ENCODE measurements around the gene COL1A2.
A peak's percentile ranks its signal among the peaks of the same experiment; 100 is the strongest.

The COL1A2 gene

DNA sequence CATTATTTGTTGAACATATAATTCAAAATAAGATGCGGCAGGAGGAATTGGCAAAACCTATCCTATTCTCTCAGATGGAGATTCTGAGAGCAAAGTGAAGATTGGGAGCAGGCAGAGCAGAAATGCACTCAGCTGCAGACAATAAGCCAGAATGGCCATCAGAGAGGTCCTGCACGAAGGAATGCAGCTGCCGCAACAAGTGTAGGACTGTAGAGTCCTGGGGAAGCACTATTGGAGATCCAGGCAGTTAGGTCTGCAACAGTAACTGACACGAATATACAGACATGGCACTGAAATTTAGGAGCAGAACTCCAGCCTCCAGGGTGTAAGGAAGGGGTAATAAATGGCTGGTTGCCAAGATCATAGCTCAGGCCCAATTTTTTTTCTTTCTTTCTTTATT, 10.4 kb upstream of the COL1A2 start:
- no peak for DNase-seq

DNA sequence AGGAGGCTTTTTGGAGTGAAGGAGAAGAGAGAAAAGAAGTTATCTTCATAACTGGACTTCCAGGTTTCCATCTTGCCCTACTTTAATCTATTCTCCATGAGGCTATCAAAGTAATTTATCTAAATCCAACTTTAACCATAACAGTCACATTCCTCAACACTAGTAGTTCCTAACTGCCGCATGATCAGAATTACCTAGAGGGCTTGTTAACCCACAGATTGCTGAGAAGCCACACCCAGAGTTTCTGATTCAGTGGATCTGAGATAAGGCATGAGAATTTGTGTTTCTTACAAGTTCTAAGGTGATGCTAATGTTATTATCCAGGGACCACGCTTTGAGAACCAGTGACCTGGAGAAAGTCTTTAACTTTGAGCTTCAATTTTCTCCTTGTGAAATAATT, 8.3 kb upstream of the COL1A2 start:
- no peak for DNase-seq

DNA sequence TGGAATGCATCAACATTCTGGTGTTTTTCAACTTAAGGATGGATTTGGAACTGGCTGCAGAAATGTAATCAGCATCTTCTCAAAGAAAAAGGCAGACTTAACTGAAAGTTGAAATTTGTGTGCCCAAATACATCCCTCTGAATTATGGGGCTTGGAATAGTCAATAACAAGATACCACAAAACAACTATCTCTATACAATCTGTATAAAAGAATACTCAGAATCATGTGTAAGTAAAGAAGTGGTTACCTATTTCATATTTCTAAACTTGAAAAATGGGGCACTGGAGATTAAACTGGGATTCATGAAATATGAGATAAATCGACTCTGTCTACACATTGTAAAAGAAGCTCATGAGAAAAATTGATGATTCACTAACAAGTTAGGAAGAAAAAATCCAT, 6.2 kb upstream of the COL1A2 start:
- DNase-seq: no peak

DNA sequence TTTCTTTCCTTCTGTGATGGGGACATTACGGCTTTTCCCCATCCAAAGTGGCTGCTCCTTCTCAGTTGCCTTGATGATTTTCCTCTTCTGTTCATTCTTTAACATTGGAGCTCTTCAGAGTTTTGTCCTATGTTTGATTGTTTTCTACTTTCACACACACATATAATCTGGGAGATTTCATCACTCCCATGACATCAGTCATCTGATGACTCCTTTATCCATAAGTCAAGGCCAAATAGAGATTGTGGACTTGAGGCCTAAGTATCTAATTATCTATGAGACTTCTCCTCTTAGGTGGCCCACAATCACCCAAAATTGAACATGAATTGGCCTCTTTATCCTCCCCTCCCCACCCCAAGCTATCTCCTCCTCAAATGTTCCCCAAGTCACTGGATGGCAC, 5.3 kb upstream of the COL1A2 start:
- no peak for DNase-seq

DNA sequence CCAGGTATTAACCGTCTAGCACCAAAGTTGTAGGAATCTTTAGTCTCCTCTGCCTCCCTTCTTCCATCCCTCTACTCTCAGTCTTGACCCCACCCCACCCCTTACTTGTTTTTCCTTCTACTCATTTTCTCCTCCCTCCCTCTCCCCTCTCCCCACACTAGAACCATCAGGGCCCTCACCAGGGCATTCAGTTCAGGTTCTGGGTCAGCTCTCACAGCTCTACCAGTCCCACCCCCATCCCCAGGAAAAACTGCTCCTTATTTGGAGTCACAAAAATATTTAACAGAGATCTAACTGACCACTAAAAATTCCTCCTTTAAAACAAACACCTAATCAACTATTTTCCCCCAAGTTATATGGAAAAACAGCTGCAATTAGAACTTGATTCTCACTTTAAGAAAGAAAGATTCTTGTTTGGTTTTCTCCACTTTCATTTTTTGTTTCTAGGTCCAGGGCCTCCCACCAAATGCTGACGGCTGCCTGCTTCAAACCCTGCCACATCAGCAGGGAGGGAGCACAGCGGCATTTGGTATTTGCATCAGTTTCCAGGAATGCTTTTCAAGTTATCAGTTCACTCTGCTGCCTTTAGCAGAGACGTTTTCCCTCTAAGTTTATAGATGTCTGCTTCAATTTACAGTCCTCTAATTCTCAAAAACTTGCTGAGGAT, 2.8 kb upstream of the COL1A2 start:
- no peak for DNase-seq

DNA sequence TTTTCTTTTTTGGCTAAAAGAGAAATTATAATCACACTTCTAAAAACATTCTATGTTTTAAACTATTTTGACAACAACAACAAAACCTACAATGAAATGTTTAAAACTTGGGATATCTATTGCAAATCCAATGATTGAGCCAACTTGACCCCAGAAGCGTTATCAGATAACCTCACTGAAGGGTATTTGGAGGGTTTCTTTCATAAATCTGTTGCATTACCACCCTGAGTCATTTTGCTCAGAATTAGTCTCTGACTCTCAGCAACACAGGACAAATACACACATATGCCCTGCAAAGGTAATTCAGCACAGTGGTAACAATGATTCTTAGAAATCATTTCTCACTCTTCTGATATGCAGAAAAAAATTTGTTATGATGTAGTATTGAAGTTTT, 2.3 kb upstream of the COL1A2 start:
- DNase-seq: no peak

DNA sequence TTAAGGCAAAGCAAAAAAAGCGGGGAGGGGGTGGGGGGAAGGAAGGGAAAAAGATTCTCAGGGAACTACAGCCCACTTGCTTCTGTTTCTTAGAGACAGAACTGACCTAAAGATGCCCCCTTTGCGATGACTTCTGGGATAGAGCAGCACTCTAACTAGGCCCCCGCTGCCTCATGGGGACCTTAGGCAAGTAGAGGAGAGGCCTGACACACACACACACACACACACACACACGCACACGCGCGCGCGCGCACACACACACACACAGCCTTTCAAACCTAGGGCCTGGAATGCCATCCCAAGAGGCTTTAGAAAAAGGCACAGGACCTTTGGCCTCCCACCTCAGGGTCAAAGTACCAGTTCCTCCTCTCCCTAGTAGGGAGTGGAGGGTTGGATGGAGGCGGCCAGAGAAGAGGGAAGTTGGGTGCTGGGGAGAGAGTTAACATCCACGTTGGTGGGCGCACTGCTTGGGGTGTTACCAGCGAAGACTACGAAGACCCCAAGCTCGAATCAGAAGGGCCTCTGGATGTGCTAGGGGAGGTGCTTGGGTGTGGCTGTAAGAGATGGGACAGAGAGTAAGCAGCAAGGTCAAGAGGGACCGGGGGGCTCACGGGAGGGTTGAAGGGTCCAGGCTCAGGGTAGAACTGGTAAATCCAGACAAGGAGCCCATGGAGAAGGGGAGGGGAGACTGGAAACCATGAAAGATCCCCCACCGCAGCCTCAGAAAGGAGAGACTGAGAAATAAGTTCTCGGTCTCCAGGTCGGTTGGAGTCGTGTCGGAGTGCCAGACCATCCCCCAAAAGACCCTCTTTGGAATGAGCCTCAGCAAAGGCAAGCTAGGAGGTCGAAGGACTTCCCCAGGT, 1.2 kb upstream of the COL1A2 start:
- no peak for DNase-seq

DNA sequence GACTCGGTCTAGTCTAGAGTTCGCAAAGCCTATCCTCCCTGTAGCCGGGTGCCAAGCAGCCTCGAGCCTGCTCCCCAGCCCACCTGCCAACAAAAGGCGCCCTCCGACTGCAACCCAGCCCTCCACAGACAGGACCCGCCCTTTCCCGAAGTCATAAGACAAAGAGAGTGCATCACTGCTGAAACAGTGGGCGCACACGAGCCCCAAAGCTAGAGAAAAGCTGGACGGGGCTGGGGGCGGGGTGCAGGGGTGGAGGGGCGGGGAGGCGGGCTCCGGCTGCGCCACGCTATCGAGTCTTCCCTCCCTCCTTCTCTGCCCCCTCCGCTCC, 622 bp upstream of the COL1A2 start:
- no peak for DNase-seq

DNA sequence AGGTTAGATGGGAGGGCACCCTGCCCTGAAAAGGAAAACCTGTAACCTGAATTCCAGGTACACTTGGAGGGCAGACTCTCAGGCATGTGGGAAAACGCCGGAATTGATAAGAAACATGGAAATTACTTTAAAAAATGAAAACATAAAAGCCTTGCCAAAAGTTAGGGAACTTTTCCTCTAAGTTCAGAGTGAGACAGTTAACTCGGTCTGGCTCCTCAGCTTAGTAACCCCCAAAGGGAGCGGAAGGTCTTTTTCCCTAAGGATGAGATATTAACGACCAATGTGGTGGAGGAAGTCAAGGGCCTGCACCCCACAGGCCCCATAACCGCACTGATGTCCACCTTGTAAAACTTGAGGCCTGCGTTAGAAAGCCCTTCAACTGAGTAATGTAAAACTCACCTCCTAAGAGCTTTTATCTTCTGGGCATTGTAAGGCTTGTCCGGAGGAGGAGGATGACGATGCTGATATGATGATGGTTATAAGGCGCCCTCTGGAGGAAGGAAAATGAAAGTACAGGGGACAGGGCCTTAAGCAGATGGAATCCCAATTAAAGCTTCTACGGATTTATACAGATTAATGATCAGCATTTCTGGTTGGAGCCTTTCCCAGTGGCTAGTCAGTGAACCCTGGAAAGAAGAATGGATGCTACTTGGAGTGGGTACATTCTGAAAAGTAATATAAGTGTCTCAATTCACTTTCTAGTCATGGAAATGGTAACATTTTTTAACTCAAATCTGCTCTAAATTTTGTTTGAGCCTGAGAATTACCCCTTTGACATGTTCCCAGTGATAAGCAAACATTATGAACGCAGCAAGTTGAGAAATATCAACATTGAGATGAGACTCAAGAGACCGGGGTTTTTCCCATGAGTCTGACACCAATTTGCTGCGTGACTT, 694 bp downstream of the COL1A2 start:
- peak; percentile 39 for DNase-seq

DNA sequence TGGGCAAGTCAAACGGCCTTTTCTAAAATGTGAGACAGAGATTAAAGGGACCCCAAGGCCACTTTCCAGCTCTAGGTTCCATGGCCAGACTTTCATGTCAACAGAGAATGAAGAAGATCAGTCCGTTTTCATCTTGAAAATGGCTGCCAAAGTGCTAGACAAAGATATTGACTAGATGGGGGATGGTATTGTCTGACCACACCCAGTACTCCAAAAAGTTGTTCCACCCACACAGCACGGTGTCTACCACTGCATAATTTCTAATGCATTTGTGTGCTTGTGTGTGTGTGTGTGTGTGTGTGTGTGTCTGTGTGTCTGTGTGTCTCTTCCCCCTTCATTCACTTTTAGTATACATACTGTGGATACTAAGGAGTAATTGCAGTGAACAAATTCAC, 1.3 kb downstream of the COL1A2 start:
- DNase-seq: no peak

DNA sequence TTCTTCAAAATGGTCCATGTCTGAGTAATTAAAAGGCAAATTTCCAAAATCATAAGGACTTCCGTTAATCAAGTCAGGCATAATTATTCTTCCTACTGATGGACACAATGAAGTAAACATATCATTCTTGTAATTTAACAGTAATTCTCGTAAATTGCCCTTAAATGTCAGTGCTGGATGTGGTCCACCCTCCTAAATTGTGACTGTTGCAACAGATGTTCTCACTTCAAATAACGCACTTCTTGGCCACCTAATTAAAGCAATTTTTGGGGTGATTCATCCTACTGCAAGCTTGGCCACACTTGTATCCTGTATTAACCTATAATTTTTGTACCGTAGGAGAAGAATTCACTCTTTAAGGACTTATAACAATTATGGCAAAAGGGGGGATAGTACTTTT, 1.9 kb downstream of the COL1A2 start:
- no peak for DNase-seq

DNA sequence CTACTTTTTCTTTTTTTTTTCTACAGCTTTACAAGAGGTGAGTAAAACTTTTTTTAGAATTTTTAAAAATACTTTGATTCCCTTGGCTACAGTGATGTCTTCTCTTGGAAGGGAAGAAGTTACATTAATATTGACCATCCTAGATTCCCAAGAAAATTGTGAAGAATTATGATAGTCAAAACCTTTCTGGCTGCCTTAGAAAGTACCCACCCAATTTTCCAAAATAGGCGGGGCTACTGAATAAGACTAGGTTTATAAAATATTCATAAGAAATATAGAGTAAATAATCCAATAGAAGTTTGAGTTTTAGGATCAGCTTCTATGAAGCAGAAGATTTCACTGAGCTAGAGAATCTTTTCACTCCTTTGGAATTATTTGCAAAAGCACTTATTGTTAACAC, 3.0 kb downstream of the COL1A2 start:
- DNase-seq: no peak

DNA sequence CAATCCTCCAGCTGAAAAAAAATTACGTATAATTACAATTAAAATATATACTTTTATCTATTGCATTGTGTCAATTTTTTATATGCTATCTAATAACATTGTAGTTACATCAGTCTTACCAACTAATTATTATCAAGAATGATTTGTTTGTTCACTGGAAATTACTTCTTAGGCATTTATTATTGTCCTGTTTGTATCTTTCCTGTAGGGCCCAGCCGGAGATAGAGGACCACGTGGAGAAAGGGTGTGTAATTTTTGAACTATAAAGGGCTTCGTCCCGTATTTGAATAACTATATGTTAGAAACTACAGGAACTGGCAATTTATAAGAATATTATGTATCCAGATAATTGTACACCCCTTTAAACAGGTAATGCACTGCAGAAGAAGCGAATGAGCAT, 4.1 kb downstream of the COL1A2 start:
- no peak for DNase-seq

DNA sequence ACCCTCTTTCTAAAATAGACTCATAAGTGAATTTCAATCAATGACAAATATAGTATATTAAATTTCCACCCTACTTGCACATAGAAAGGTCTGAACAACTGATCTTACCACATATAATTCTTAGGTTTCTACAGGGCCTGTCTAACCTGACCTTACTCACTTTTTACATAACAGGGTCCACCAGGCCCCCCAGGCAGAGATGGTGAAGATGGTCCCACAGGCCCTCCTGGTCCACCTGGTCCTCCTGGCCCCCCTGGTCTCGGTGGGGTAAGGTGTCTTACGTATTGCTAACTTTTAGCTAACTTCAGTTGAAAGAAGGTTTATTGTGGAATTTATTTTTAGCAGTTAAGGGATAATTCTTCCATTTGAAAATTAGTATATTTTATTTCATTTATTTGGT, 5.3 kb downstream of the COL1A2 start:
- no peak for DNase-seq

DNA sequence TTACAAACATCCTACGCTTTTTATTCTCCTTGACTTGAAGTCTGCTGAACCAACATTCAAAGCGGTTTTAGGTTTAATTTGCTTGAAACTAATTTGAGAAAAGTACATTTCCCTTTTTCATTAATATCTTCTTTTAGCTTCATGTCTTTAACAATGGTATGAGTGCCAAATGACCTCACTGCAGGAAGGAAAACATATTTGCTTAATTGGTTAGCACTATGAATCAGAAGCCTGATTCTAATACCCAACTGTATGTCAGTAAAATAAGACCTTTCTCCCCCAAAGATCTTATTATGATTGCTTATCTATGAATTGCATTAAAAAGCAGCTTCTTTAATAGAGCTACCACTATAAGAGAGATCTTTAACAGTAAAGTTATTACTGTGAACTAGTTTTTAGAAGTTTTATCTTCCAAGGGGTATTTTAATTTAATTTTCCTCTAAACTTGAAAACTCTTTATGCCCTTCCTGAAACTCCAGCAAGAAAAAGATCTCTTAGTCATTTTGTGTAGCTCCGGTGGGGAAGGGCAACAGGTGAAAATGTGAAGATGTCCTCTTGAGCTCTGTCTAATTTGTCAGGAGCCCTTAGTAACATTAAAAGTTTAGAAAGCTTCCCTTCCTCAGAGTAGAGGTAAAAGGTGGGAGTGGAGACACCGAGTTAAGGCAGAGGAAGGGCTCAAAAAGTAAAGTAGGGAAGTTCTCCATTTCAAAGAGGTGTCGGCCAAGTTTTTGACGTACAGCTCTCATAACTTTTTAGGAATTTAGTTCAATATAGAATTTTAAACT, 6.1 kb downstream of the COL1A2 start:
- no peak for DNase-seq

DNA sequence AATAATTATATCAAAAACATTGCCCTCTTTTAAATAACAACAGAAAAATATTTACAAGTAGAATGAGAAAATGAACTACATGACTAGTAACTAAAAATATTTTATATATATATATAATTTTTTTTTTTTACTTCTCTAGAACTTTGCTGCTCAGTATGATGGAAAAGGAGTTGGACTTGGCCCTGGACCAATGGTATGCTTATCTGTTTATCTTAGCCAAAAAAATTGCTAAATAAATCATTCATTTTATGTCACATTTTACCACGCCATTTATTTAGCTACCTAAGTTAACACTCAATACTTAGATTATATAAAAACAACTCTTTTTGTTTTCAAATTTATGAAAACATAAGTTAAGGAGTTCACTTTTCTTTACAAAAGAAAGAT, 6.7 kb downstream of the COL1A2 start:
- no peak for DNase-seq

DNA sequence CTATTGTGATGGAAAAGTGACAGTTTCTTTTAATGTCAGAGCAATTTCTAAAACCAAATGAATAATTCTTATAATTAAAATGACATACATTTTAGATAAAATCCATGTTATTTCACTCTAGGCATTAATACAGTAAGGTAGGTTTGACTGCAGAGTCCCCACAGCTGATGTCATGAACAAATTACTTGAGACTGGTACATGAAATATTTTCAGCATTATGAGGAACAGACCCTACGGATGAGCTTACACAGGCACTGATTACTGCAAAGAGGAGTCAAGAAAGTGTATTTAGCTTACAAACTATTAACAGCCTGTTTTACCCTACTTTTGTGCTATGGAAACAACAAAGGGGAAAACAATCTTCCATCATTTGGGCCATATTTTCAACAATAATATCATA, 8.9 kb downstream of the COL1A2 start:
- no peak for DNase-seq

DNA sequence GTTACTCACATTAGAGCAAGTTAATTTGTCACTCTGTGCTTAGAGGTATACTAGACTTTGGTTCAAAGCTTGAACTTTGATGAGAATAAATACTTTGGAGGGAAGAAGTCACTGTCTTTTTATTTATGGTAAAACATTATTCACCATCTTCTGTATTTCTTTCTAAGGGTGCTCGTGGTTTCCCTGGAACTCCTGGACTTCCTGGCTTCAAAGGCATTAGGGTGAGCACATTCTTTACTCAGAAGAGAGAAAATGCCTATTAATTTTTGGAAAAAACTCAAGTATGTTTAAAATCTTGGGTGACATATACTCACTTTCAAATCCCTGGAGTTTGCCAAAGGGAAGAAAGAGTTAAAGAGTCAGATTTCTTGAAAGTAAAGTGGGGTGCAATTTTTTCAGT, 10.8 kb downstream of the COL1A2 start:
- no peak for DNase-seq

DNA sequence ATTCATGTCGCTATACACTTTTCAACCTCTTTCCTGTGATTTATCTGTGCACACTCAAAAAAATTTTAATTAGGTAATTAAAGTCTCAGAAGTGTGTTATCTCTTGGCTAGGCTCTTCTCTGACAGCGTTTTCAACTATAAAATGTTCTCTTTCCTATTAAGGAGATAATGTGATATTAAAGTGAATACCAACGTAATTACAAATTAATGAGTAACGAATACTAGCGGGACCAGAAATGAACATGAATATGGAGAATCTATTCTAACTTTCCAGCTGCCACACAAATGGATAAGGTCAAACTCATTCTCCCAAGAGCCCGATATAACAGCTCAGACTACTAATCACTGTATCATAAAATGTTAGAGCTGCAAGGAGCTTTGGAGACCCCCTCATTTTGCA, 12.0 kb downstream of the COL1A2 start:
- DNase-seq: no peak

DNA sequence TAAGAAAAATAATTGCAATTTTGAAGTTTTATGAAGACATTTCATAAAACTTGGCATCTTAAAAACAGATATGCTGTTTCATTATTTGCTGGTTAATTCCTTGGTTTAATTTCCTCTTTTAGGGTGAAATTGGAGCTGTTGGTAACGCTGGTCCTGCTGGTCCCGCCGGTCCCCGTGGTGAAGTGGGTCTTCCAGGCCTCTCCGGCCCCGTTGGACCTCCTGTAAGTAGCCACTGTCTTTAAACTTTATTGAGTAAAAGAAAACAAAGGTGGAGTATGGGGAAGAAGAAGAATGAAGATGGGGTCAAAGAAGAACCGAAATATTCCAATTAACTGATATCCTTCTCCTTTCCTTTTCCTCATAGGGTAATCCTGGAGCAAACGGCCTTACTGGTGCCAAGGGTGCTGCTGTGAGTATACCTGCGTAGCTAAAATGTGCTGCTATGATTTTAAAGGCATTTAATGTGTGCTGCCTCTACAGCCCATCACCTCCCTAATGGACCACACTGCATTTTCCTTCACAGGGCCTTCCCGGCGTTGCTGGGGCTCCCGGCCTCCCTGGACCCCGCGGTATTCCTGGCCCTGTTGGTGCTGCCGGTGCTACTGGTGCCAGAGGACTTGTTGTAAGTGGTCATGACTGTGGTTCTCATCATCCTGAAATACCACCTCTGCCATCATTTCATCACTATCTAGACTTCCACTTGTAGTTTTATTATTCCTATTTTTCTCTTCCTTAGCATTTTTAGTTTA, 14.7 kb downstream of the COL1A2 start:
- DNase-seq: no peak

DNA sequence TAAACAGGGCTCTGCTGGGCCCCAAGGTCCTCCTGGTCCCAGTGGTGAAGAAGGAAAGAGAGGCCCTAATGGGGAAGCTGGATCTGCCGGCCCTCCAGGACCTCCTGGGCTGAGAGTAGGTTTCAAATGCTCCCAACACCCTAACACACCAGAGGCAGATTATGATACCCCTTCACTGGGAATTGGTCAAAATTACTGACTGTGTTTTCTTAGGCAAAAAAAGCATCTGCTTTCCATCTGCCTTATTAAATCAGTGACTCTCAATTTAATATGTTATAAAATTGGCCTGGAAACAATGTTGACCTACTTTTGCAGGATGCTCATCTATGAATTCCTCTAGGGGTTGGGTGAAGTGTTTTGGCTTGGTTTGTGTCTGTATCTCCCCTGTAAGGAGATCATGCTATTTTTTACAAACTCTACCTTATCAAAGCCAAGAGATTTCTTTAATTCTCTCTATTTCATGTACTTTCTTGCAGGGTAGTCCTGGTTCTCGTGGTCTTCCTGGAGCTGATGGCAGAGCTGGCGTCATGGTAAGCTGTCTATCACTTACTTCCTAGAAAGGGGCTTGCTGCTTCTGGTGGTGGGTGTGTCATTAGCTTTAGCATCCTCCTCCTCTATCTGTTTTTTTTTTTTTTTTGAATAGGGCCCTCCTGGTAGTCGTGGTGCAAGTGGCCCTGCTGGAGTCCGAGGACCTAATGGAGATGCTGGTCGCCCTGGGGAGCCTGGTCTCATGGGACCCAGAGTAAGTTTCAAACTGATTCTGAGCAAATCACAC, 15.9 kb downstream of the COL1A2 start:
- DNase-seq: no peak

DNA sequence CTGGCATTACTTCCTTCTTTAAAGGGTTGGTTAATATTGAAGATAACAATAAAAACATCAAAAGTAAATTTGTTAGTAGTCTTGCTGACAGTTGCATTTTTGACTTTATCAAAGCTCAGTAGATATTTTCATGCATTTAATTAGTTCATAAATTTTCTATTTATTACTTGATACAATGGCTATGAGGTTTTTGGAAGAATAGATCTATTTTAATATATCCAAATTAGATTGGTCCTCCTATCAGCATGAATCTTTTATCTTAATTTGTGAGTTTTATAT, 16.4 kb downstream of the COL1A2 start:
- no peak for DNase-seq
